Effector memory CD8-positive, alpha-beta T cell (primary cell): Measurements from ENCODE around the gene ADAM19.

Experiments used
- ATAC-seq: fragments of 150-1000 bp; cut with Tn5 transposase; replicated peaks from 2 replicates; pipeline ENCODE4 v1.10.0; 2021; ENCODE audit warnings: mild to moderate bottlenecking, moderate library complexity
- DNase-seq, 3 experiments: peaks; one replicate each; pipeline ENCODE4 v3.0.0; 2021
- H3K27ac Mint-ChIP-seq, 2 donors: one replicate each; pipeline ENCODE4 v1.8.0; 2022; ENCODE audit warnings: mild to moderate bottlenecking in 2 of 2, mixed read lengths in 2 of 2, moderate library complexity in 2 of 2
- H3K27me3 Mint-ChIP-seq, 2 donors: one replicate each; pipeline ENCODE4 v1.8.0; 2022; ENCODE audit warnings: mixed read lengths in 2 of 2
- H3K36me3 Mint-ChIP-seq: one replicate; pipeline ENCODE4 v1.8.0; 2022; ENCODE audit warnings: mild to moderate bottlenecking, moderate library complexity, mixed read lengths; ENCODE audit not compliant: insufficient read depth
- H3K4me1 Mint-ChIP-seq, 2 donors: one replicate each; pipeline ENCODE4 v1.8.0; 2022; ENCODE audit warnings: low read depth in 2 of 2, mixed read lengths in 2 of 2
- H3K4me3 Mint-ChIP-seq, 2 donors: one replicate each; pipeline ENCODE4 v1.8.0; 2022; ENCODE audit warnings: mild to moderate bottlenecking in 2 of 2, mixed read lengths in 2 of 2, moderate library complexity in 2 of 2
- H3K9me3 Mint-ChIP-seq, 2 donors: one replicate each; pipeline ENCODE4 v1.8.0; 2022; ENCODE audit warnings: mixed read lengths in 2 of 2

Gene ADAM19

DNA sequence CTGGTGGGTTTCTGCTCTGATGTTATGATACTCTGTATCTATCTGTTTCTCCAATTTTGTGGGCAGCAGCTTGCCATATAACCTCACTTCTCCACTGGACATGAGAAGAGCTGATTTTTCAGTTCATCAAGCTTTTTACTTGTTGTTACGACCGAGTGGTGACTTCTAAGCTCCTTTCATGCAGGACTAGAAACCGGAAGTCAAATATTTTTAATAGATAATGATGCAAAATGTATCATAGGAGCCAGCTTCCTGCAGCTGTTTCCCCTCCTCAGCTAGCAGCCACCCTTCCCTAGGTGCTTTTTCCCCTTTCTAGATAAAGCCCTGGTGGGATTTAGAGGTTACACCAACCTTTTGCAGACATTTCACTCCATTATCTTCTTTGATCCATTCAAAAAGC lies 17.0 kb upstream of the ADAM19 start:
- ATAC-seq (no peak), DNase-seq (no peak)
- H3K4me3 Mint-ChIP-seq = no peak overlapping the region
- H3K27me3 Mint-ChIP-seq = no peaks in the 10 kb centered on the region
- H3K36me3 Mint-ChIP-seq = no peaks in the 10 kb centered on the region
- H3K9me3 Mint-ChIP-seq = no peaks in the 10 kb centered on the region
- H3K4me1 Mint-ChIP-seq = peaks cover 12 to 40% of the 10 kb centered on the region in 2 donors
- peak overlapping the region in 1 of 2 donors; percentile 73 for H3K27ac Mint-ChIP-seq

GRCh38 chr5:157590478-157590877 lies 14.9 kb upstream of the ADAM19 start:
- no peak for ATAC-seq
- DNase-seq = no peak
- H3K9me3 Mint-ChIP-seq = no peaks in the 10 kb centered on the region
- no peak overlapping the region for H3K27ac Mint-ChIP-seq
- H3K36me3 Mint-ChIP-seq = no peaks in the 10 kb centered on the region
- H3K4me1 Mint-ChIP-seq = peaks cover 4 to 20% of the 10 kb centered on the region in 2 donors
- no peaks in the 10 kb centered on the region for H3K27me3 Mint-ChIP-seq
- no peak overlapping the region for H3K4me3 Mint-ChIP-seq

GRCh38 chr5:157584628-157585027 lies 9.1 kb upstream of the ADAM19 start:
- DNase-seq = no peak
- no peaks in the 10 kb centered on the region for H3K9me3 Mint-ChIP-seq
- H3K27ac Mint-ChIP-seq = no peak overlapping the region
- no peaks in the 10 kb centered on the region for H3K36me3 Mint-ChIP-seq
- ATAC-seq = no peak
- H3K4me1 Mint-ChIP-seq = peaks cover 3 to 5% of the 10 kb centered on the region in 2 donors
- no peak overlapping the region for H3K4me3 Mint-ChIP-seq
- no peaks in the 10 kb centered on the region for H3K27me3 Mint-ChIP-seq

DNA sequence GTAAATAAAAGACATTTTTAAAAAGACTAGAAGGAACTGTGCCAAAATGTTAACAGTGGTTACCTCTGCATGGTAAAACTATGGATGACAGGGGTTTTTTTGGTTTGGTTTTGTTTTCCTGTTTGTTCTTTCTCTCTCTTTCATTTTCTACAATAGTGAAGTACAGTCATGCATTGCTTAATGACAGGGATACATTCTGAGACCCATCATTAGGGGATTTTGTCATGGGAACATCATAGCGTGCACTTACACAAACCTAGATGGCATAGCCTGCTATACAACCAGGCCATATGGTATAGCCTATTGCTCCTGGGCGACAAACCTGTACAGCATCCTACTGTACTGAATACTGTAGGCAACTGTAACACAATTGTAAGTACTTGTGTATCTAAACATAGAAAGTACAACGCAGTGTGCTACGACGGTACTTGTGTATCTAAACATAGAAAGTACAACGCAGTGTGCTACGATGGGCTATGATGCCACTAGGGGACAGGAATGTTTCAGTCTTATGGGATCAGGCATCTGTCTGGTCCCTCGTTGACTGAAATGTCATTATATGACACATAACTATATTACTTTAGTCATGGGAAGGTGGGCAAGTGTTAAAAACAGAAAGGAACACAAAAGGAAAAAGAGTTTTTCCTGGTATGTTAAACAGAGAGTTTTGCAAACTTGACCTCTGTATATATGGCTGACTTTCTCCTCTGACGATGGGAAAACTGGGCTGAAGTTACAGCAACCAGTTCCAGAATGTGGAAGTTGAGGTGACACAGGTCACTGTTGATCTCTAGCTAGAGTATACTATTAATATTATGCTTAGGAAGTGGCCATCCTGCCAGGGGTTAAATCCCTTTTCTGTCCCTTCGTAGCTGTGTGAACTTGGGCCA lies 7.4 kb upstream of the ADAM19 start:
- Mint-ChIP-seq H3K9me3 (no peaks in the 10 kb centered on the region), H3K27ac (no peak overlapping the region), H3K27me3 (no peaks in the 10 kb centered on the region), H3K4me1 (peaks cover 5 to 6% of the 10 kb centered on the region in 2 donors), H3K36me3 (no peaks in the 10 kb centered on the region), H3K4me3 (no peak overlapping the region)
- ATAC-seq (peak; percentile 39), DNase-seq (no peak)

GRCh38 chr5:157581901-157582300 lies 6.3 kb upstream of the ADAM19 start:
- H3K27me3 Mint-ChIP-seq = no peaks in the 10 kb centered on the region
- H3K4me3 Mint-ChIP-seq = no peak overlapping the region
- no peak for DNase-seq
- peaks cover 5 to 6% of the 10 kb centered on the region in 2 donors for H3K4me1 Mint-ChIP-seq
- no peaks in the 10 kb centered on the region for H3K9me3 Mint-ChIP-seq
- no peak overlapping the region for H3K27ac Mint-ChIP-seq
- no peak for ATAC-seq
- no peaks in the 10 kb centered on the region for H3K36me3 Mint-ChIP-seq

- Mint-ChIP-seq H3K4me3 (no peak overlapping the region), H3K27ac (no peak overlapping the region)
Measured at GRCh38 chr5:157578079-157578780, 2.7 kb upstream of the ADAM19 start.

DNA sequence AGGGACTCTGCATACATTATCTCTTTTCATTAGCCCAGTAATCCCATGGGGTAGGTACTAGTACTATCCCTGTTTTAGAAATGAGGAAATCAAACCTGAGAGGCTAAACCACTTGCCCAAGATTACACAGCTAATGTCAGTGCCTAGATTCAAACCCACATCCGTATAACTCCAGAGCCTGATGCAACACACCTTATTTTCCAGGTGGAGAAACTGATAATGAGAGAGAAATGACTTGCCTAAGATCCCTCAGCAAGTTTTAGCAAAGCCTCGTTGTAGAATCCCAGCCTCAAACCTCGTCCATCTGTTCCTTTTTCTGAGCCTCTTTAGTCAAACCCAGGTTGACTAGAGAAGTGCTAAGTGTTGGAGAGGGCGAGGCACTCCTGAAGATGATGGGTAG lies 1.1 kb upstream of the ADAM19 start:
- H3K4me1 Mint-ChIP-seq = peaks cover 19 to 20% of the 10 kb centered on the region in 2 donors
- H3K4me3 Mint-ChIP-seq = peak overlapping the region in 1 of 2 donors; percentile 94
- H3K27me3 Mint-ChIP-seq = peaks cover 6 to 20% of the 10 kb centered on the region in 2 donors
- H3K27ac Mint-ChIP-seq = no peak overlapping the region
- H3K36me3 Mint-ChIP-seq = no peaks in the 10 kb centered on the region
- no peaks in the 10 kb centered on the region for H3K9me3 Mint-ChIP-seq
- no peak for ATAC-seq
- no peak for DNase-seq

More at GRCh38 chr5:157578079-157578780, 2.7 kb upstream of the ADAM19 start:
- Mint-ChIP-seq H3K9me3 (no peaks in the 10 kb centered on the region), H3K4me1 (peaks cover 18 to 21% of the 10 kb centered on the region in 2 donors), H3K27me3 (peaks cover 6 to 20% of the 10 kb centered on the region in 2 donors), H3K36me3 (no peaks in the 10 kb centered on the region)
- DNase-seq = no peak
- ATAC-seq = no peak

- peak overlapping the region; percentile 89 to 91 for H3K27ac Mint-ChIP-seq
- H3K36me3 Mint-ChIP-seq = peaks cover 4% of the 10 kb centered on the region
- H3K27me3 Mint-ChIP-seq = peaks cover 6 to 20% of the 10 kb centered on the region in 2 donors
- ATAC-seq (peak; percentile 23), DNase-seq (peak in 1 of 3 experiments; percentile 20)
- no peaks in the 10 kb centered on the region for H3K9me3 Mint-ChIP-seq
- peak overlapping the region; percentile 90 to 94 for H3K4me3 Mint-ChIP-seq
- H3K4me1 Mint-ChIP-seq = peaks cover 34 to 36% of the 10 kb centered on the region in 2 donors
Measured at GRCh38 chr5:157574456-157575380, 857 bp downstream of the ADAM19 start.

GRCh38 chr5:157571357-157571827 lies 4.2 kb downstream of the ADAM19 start:
- ATAC-seq (peak; percentile 37), DNase-seq (peak; percentile 14 to 23 (median 16))
- peaks cover 18% of the 10 kb centered on the region for H3K36me3 Mint-ChIP-seq
- peaks cover 40 to 45% of the 10 kb centered on the region in 2 donors for H3K4me1 Mint-ChIP-seq
- H3K9me3 Mint-ChIP-seq = no peaks in the 10 kb centered on the region
- peak overlapping the region; percentile 73 to 90 for H3K4me3 Mint-ChIP-seq
- H3K27me3 Mint-ChIP-seq = peaks cover 6 to 20% of the 10 kb centered on the region in 2 donors
- peak overlapping the region; percentile 15 to 64 for H3K27ac Mint-ChIP-seq

GRCh38 chr5:157570531-157571200 lies 4.9 kb downstream of the ADAM19 start:
- Mint-ChIP-seq H3K36me3 (peaks cover 18% of the 10 kb centered on the region), H3K4me3 (peak overlapping the region; percentile 73 to 90), H3K27ac (peak overlapping the region; percentile 15 to 64), H3K9me3 (no peaks in the 10 kb centered on the region), H3K4me1 (peaks cover 40 to 45% of the 10 kb centered on the region in 2 donors), H3K27me3 (peaks cover 6 to 20% of the 10 kb centered on the region in 2 donors)
- DNase-seq (no peak), ATAC-seq (no peak)

DNA sequence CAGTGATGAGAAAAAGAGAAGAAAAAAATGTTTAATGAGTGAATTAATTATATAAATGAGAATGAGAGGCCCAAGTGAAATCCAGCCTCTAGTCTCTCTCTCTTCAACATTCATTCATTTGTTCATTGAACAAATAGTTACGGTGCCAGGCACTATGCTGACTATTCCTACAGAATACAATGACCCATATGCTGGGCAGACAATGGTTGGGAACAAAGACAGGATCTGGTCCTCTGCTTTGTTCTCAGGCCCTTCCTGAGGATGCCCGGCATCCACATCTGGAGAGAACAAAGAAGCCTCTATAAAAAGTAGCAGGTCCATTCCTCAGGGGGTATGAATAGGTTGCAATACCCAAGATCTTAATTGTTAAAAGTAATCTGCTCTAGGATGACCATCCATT lies 6.9 kb downstream of the ADAM19 start:
- H3K27ac Mint-ChIP-seq = no peak overlapping the region
- peaks cover 24 to 44% of the 10 kb centered on the region in 2 donors for H3K4me1 Mint-ChIP-seq
- H3K9me3 Mint-ChIP-seq = no peaks in the 10 kb centered on the region
- no peak for DNase-seq
- no peak overlapping the region for H3K4me3 Mint-ChIP-seq
- peaks cover 1 to 3% of the 10 kb centered on the region in 2 donors for H3K27me3 Mint-ChIP-seq
- ATAC-seq = no peak
- H3K36me3 Mint-ChIP-seq = peaks cover 19% of the 10 kb centered on the region

GRCh38 chr5:157568222-157568621 lies 7.4 kb downstream of the ADAM19 start:
- ATAC-seq = no peak
- H3K27ac Mint-ChIP-seq = peak overlapping the region in 1 of 2 donors; percentile 70
- H3K4me1 Mint-ChIP-seq = peaks cover 24 to 48% of the 10 kb centered on the region in 2 donors
- H3K4me3 Mint-ChIP-seq = peak overlapping the region in 1 of 2 donors; percentile 17
- H3K27me3 Mint-ChIP-seq = no peaks in the 10 kb centered on the region
- no peak for DNase-seq
- H3K36me3 Mint-ChIP-seq = peaks cover 23% of the 10 kb centered on the region
- no peaks in the 10 kb centered on the region for H3K9me3 Mint-ChIP-seq
